SK-N-SH (cell line): Measurements from ENCODE around the gene ME3. TPM values are rescaled to one million over a fixed set of nuclear protein-coding genes. Genes with fewer than 3 reads are reported as not detected.

Experiments
- CTCF ChIA-PET: fragments of 300-600, 350-600 bp; formaldehyde crosslinking; extraction: SDS; loops from one replicate; lab custom pipeline; 2021; lab: Yijun Ruan, JAX
- POLR2A ChIA-PET: fragments of 350-600 bp; sonication (Branson Sonifier 250); formaldehyde crosslinking; extraction: SDS; loops from one replicate; lab custom pipeline; 2020; ENCODE audit warnings: antibody characterized with exemption, inconsistent platforms; lab: Yijun Ruan, JAX
- DNase-seq: peaks from one replicate; pipeline ENCODE4 v3.0.0; 2012
- H2AFZ ChIP-seq: fragments of 200-600 bp; sonication (generic); 2 replicates; pipeline ENCODE4 v1.8.1; 2016; ENCODE audit warnings: antibody characterized with exemption, mild to moderate bottlenecking, low read depth
- H3F3A ChIP-seq: fragments of 200-600 bp; sonication (generic); replicated peaks from 2 replicates; pipeline ENCODE3; 2016; ENCODE audit warnings: antibody characterized with exemption, mild to moderate bottlenecking; ENCODE audit not compliant: insufficient read depth
- H3K27ac ChIP-seq, 2 experiments: fragments of 200-500 bp in 1 of 2; fragments of 200-600 bp in 1 of 2; sonication (Bioruptor generic) in 1 of 2; sonication (generic), shearing (Covaris generic) in 1 of 2; 2 replicates each; pipeline versions ENCODE4 v1.5.1 to v1.6.1; 2014 to 2016; ENCODE audit warnings: low read depth in 2 of 2, inconsistent platforms in 1 of 2, low read length in 1 of 2, mild to moderate bottlenecking in 1 of 2, mixed read lengths in 1 of 2
- H3K27me3 ChIP-seq: fragments of 200-600 bp; sonication (generic), shearing (Covaris generic); 2 replicates; pipeline ENCODE4 v1.6.1; 2016; ENCODE audit warnings: mixed run types; ENCODE audit not compliant: insufficient read depth
- H3K36me3 ChIP-seq, 2 experiments: fragments of 200-500 bp in 1 of 2; fragments of 200-600 bp in 1 of 2; sonication (Bioruptor generic) in 1 of 2; sonication (generic) in 1 of 2; replicated peaks in 1 of 2; 2 replicates each; pipeline versions ENCODE3 to v1.5.1; 2014 to 2016; ENCODE audit warnings: low read length in 1 of 2, mild to moderate bottlenecking in 1 of 2; ENCODE audit not compliant: insufficient read depth in 2 of 2, control insufficient read depth in 1 of 2
- H3K4me1 ChIP-seq, 2 experiments: fragments of 200-500 bp in 1 of 2; fragments of 200-600 bp in 1 of 2; sonication (Bioruptor generic) in 1 of 2; sonication (generic), shearing (Covaris generic) in 1 of 2; 2 replicates each; pipeline versions ENCODE4 v1.5.1 to v1.6.1; 2014 to 2016; ENCODE audit warnings: low read depth in 1 of 2, low read length in 1 of 2, mixed run types in 1 of 2; ENCODE audit not compliant: insufficient read depth in 2 of 2, control insufficient read depth in 1 of 2
- H3K4me2 ChIP-seq: fragments of 200-600 bp; sonication (generic), shearing (Covaris generic); 2 replicates; pipeline ENCODE4 v1.6.1; 2017; ENCODE audit warnings: mixed run types
- H3K4me3 ChIP-seq, 2 experiments: fragments of 200-500 bp in 1 of 2; fragments of 200-600 bp in 1 of 2; sonication (Bioruptor generic) in 1 of 2; sonication (generic), shearing (Covaris generic) in 1 of 2; 2 replicates each; pipeline versions ENCODE4 v1.5.1 to v1.8.1; 2014 to 2016; ENCODE audit warnings: low read depth in 2 of 2, inconsistent platforms in 1 of 2, low read length in 1 of 2, mild to moderate bottlenecking in 1 of 2, mixed read lengths in 1 of 2, moderate library complexity in 1 of 2
- H3K79me2 ChIP-seq: fragments of 200-600 bp; sonication (generic); 2 replicates; pipeline ENCODE4 v1.8.1; 2017; ENCODE audit warnings: mild to moderate bottlenecking; ENCODE audit not compliant: insufficient read depth
- H3K9ac ChIP-seq: fragments of 200-600 bp; sonication (generic); 2 replicates; pipeline ENCODE4 v1.6.1; 2017; ENCODE audit warnings: mixed run types
- H3K9me2 ChIP-seq: fragments of 200-600 bp; sonication (generic); 2 replicates; pipeline ENCODE4 v1.6.1; 2017; ENCODE audit warnings: mixed run types
- H3K9me3 ChIP-seq: fragments of 200-600 bp; sonication (generic); 2 replicates; pipeline ENCODE4 v1.6.1; 2017; ENCODE audit warnings: mixed run types, mild to moderate bottlenecking, moderate library complexity
- H4K20me1 ChIP-seq: fragments of 200-600 bp; sonication (generic); 2 replicates; pipeline ENCODE4 v1.6.1; 2017; ENCODE audit warnings: mild to moderate bottlenecking, mixed run types; ENCODE audit not compliant: insufficient read depth
- ELF1 ChIP-seq: IDR thresholded peaks from 2 replicates; pipeline ENCODE4 v1.4.0; 2012
- EZH2phosphoT487 ChIP-seq: fragments of 200-600 bp; sonication (generic); IDR thresholded peaks from 2 replicates; pipeline ENCODE4 v1.6.1; 2017; ENCODE audit warnings: low read depth, mixed run types, mild to moderate bottlenecking, antibody characterized with exemption, moderate library complexity, borderline replicate concordance
- FOSL2 ChIP-seq: IDR thresholded peaks from 2 replicates; pipeline ENCODE4 v1.4.0; 2012; ENCODE audit warnings: low read depth, mild to moderate bottlenecking, moderate library complexity, borderline replicate concordance
- FOXJ3 ChIP-seq: sonication (generic); formaldehyde crosslinking; IDR thresholded peaks from 2 replicates; pipeline ENCODE4 v1.5.1; 2020; ENCODE audit warnings: mild to moderate bottlenecking, missing genetic modification reagents
- JUND ChIP-seq: IDR thresholded peaks from 2 replicates; pipeline ENCODE4 v1.4.0; 2012
- MXI1 ChIP-seq: IDR thresholded peaks from 2 replicates; pipeline ENCODE4 v1.6.1; 2012; ENCODE audit warnings: mild to moderate bottlenecking, low read depth, low read length, improper control_type of control experiment
- NFIC ChIP-seq: IDR thresholded peaks from 2 replicates; pipeline ENCODE4 v1.4.0; 2012; ENCODE audit warnings: borderline replicate concordance
- POLR2AphosphoS5 ChIP-seq: IDR thresholded peaks from 2 replicates; pipeline ENCODE4 v1.6.1; 2012; ENCODE audit warnings: low read depth, low read length
- RCOR1 ChIP-seq: fragments of 150-350 bp; IDR thresholded peaks from 2 replicates; pipeline ENCODE4 v1.6.1; 2017; ENCODE audit warnings: antibody characterized with exemption, low read length
- REST ChIP-seq: IDR thresholded peaks from 2 replicates; pipeline ENCODE4 v1.6.1; 2012; ENCODE audit warnings: mild to moderate bottlenecking, low read depth, low read length, moderate library complexity
- RFX5 ChIP-seq: IDR thresholded peaks from 2 replicates; pipeline ENCODE4 v1.6.1; 2012; ENCODE audit warnings: mild to moderate bottlenecking, improper control_type of control experiment, low read length
- SMC3 ChIP-seq: IDR thresholded peaks from 2 replicates; pipeline ENCODE4 v1.6.1; 2012; ENCODE audit warnings: low read depth, low read length, improper control_type of control experiment
- TEAD4 ChIP-seq: IDR thresholded peaks from 2 replicates; pipeline ENCODE4 v1.4.0; 2012; ENCODE audit warnings: mild to moderate bottlenecking, borderline replicate concordance; ENCODE audit not compliant: insufficient read depth
- USF2 ChIP-seq: fragments of 150-350 bp; IDR thresholded peaks from 2 replicates; pipeline ENCODE4 v1.6.1; 2017; ENCODE audit warnings: antibody characterized with exemption, low read length, low read depth, borderline replicate concordance
- ZBTB33 ChIP-seq: IDR thresholded peaks from 2 replicates; pipeline ENCODE4 v1.4.0; 2012; ENCODE audit warnings: low read depth, borderline replicate concordance
- WGBS: methylation state at CpG from one replicate; pipeline ENCODE4 v1.1.6; 2017; ENCODE audit warnings: low lambda C conversion rate; 5-methylcytosine and 5-hydroxymethylcytosine counted together
- polyA plus RNA-seq, 3 experiments: library from polyadenylated mRNA; depleted of rRNA; stranded (reverse); fragments of >200 nt; gene quantifications; 2 replicates each; pipeline ENCODE4 v1.2.3, GENCODE V29; 2012
- TF ChIP-seq, protein P1 (sequence below): fragments of 150-350 bp; IDR thresholded peaks from 2 replicates; pipeline ENCODE4 v1.6.1; 2016; ENCODE audit warnings: mild to moderate bottlenecking, low read depth, low read length

ME3 gene
- polyA plus RNA-seq, 1 of the 3 experiments (the other 2 are of a cell fraction) = 22.0 TPM

DNA sequence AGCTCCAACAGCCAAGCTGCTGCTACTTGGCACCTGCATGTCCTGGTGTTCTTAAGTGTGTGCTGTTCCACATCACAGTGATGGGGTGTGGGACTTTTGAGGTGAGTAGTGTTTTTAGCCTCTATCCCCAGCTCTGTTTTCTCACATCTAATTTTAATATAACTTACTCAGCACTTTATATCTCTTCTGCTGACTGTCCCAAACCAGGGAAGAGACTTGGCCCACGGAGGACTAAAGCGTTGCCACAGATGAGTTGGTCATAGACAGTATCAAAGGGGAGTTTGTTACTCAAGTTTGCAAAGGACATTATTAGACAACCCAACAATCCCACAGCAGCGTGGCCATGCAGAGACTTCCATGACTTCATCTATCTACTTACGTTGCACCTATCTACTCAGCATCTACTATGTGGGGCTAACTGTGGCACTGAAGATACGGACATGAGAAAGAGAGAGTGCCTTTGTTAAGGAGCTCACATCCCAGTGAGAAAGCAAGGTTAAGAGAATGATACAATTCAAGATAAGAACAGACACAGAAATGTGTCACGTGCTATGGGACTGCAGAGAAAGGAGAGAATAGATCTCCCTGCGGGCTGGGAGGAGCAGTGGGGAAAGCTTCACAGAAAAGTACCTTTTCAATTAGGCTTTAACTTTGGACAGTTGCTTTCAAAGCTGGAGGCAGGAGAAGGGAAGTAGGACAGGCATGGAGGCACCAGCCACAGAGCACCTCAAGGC lies 82.4 kb downstream of the ME3 start:
- Histone ChIP-seq H3K9ac (no peak overlapping the region), H4K20me1 (no peaks in the 10 kb centered on the region), H3K4me3 (no peak overlapping the region), H3K4me1 (peaks cover 6 to 37% of the 10 kb centered on the region in 2 experiments), H3K27ac (no peak overlapping the region), H2AFZ (no peak overlapping the region), H3K9me2 (no peaks in the 10 kb centered on the region), H3K27me3 (no peaks in the 10 kb centered on the region), H3K79me2 (no peaks in the 10 kb centered on the region), H3K36me3 (no peaks in the 10 kb centered on the region), H3F3A (peaks cover 28% of the 10 kb centered on the region), H3K4me2 (no peak overlapping the region), H3K9me3 (no peaks in the 10 kb centered on the region)
- ChIA-PET POLR2A (no interaction called here), CTCF (interaction anchor here (0.6 to 3.7 kb wide), 2 partner anchors 10 to 19 kb away, joined by 3 to 15 read pairs; no protein-coding TSS in a partner anchor)
- DNase-seq = no peak
- 98% methylated on average over 7 of the region's 7 CpGs for WGBS
- TF ChIP-seq POLR2AphosphoS5 = no peak
- no peak for TF ChIP-seq MXI1
- no peak for TF ChIP-seq FOSL2
- TF ChIP-seq RFX5 = no peak
- no peak for TF ChIP-seq TEAD4
- TF ChIP-seq JUND = no peak
- TF ChIP-seq ELF1 = no peak
- no peak for TF ChIP-seq NFIC
- no peak for TF ChIP-seq USF2
- TF ChIP-seq, protein P1, sequence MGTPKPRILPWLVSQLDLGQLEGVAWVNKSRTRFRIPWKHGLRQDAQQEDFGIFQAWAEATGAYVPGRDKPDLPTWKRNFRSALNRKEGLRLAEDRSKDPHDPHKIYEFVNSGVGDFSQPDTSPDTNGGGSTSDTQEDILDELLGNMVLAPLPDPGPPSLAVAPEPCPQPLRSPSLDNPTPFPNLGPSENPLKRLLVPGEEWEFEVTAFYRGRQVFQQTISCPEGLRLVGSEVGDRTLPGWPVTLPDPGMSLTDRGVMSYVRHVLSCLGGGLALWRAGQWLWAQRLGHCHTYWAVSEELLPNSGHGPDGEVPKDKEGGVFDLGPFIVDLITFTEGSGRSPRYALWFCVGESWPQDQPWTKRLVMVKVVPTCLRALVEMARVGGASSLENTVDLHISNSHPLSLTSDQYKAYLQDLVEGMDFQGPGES = no peak
- no peak for TF ChIP-seq RCOR1
- TF ChIP-seq ZBTB33 = no peak
- TF ChIP-seq EZH2phosphoT487 = no peak
- no peak for TF ChIP-seq SMC3
- TF ChIP-seq FOXJ3 (CRISPR knock-in tag) = no peak
- TF ChIP-seq REST = no peak
